Sciatic nerve (tissue), 2 donors: Measurements from ENCODE around the gene MTA3. TPM values are rescaled to one million over a fixed set of nuclear protein-coding genes. Genes with fewer than 3 reads are reported as not detected.
"Not testable (repeated sequence)": the region's sequence is repeated elsewhere in the genome, so short reads cannot be mapped to it uniquely, and the experiment has no call there.

Source experiments
- ATAC-seq: fragments of 200-7000 bp; cut with Tn5 transposase; one replicate; pipeline ENCODE4 v1.9.1; 2020; ENCODE audit warnings: mild to moderate bottlenecking, moderate library complexity
- DNase-seq: peaks from one replicate; pipeline ENCODE4 v3.0.0-alpha.2; 2020; ENCODE audit warnings: low spot score
- intact Hi-C: fragments of 100-400 bp; cut with DNase I; formaldehyde crosslinking; loops from one replicate; pipeline ENCODE4 v1.14.2; 2022
- total RNA-seq: library from RNA; stranded (reverse); fragmentation: NEBNext Ultra II Directional; extraction: Animal tissue kit (Norgen Biotek cat#: 25700); gene quantifications from one replicate; pipeline ENCODE4 v1.2.1, GENCODE V29; 2021
- donor health status: DM: no; HTN: no; CAD: no.
- donor health status: DM: no; HTN: no; CAD: no.

MTA3 gene
- total RNA-seq, 1 donor from 2014 or later: 59.6 TPM

DNA sequence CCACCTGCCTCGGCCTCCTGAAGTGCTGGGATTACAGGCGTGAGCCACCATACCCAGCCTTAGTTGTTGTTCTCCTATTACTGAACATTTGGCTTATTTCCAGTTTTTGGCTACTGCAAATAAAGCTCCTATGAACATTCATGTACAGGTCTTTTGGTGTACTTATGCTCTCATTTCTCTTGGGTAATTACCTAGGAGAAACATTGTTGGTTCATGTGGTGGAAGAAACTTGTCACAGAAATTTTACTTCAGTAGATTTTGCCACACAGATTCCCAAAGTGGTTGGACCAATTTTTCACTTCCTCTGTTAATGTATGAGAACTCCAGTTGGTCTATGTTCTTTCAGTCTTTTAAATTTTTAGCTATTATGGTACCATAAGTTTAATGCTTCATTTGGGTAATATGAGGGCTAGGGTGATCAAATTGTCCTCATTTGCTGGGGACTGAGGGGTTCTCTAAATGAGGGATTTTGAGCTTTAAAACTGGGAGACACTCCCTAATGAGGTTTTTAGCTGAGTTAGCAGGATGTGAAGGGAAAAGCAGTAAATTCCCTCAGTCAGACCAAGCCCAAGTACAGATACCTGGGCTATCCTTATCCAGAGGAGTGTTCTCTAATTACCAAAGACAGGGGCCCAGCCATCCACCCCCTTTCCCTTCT is 33.9 kb downstream of the MTA3 start:
- intact Hi-C loops: no loop called here
- ATAC-seq: no peak

DNA sequence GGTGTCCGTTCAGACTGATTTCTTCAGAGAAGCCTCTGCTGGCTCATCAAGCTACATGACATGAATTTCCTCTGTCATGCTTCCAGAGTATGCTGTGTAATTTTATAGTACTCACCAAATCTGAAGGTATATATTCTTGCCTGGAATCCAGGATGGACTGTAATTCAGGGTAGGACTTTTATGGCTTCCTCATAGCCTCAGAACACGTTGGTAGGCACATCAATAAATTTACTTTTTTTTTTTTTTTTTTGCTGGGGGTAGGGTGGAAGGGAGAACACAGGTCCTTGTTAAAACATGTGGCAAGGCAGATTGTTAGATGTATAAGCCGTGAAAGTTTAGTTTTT is 34.4 kb downstream of the MTA3 start:
- ATAC-seq (no peak), DNase-seq (no peak)
- intact Hi-C loops: no loop called here

More for the DNA sequence above, 33.9 kb downstream of the MTA3 start:
- DNase-seq: no peak

DNA sequence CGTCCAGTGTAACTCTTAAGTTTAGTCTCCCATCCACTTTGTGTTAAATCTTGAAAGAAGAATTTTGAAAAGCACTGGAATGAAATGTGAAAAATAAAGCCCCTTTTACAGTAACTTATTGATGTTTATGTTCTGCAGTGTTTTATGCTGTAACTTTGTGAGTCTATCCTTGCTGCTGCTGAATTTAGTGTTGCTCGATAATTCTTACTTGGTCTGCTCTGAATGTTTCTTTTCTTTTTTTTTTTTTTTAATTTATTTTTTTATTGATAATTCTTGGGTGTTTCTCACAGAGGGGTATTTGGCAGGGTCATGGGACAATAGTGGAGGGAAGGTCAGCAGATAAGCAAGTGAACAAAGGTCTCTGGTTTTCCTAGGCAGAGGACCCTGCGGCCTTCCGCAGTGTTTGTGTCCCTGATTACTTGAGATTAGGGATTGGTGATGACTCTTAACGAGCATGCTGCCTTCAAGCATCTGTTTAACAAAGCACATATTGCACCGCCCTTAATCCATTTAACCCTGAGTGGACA is 36.0 kb downstream of the MTA3 start:
- DNase-seq, ATAC-seq, intact Hi-C loops: not testable (repeated sequence)

DNA sequence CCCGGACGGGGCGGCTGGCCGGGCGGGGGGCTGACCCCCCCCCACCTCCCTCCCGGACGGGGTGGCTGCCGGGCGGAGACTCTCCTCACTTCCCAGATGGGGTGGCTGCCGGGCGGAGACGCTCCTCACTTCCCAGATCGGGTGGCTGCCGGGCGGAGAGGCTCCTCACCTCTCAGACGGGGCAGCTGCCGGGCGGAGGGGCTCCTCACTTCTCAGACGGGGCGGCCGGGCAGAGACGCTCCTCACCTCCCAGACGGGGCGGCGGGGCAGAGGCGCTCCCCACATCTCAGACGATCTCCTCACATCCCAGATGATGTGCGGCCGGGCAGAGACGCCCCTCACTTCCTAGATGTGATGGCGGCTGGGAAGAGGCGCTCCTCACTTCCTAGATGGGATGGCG is 37.7 kb downstream of the MTA3 start:
- intact Hi-C loops, ATAC-seq, DNase-seq: not testable (repeated sequence)

DNA sequence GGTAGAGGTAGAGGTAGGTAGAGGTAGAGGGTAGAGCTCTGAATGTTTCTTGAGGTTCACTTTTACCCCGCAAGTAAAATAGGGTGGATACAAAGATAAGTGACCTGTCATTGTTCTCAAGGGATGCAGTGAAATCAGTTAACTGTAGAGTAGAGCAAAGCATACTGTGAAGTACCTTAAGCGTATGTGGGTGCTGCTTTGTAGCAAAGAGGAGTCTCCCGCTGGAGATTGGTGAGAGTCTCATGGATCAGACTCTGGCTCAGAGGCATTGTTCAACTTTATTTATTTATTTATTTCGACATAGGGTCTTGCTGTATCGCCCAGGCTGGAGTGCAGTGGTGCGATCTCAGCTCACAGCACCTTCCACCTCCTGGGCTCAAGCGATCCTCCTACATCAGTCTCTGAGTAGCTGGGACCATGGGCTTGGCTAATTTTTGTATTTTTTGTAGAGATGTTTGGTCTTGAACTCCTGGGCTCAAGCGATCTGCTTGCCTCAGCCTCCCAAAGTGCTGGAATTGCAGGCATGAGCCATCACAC is 38.7 kb downstream of the MTA3 start:
- no peak for DNase-seq
- ATAC-seq: no peak
- intact Hi-C loops: no loop called here

DNA sequence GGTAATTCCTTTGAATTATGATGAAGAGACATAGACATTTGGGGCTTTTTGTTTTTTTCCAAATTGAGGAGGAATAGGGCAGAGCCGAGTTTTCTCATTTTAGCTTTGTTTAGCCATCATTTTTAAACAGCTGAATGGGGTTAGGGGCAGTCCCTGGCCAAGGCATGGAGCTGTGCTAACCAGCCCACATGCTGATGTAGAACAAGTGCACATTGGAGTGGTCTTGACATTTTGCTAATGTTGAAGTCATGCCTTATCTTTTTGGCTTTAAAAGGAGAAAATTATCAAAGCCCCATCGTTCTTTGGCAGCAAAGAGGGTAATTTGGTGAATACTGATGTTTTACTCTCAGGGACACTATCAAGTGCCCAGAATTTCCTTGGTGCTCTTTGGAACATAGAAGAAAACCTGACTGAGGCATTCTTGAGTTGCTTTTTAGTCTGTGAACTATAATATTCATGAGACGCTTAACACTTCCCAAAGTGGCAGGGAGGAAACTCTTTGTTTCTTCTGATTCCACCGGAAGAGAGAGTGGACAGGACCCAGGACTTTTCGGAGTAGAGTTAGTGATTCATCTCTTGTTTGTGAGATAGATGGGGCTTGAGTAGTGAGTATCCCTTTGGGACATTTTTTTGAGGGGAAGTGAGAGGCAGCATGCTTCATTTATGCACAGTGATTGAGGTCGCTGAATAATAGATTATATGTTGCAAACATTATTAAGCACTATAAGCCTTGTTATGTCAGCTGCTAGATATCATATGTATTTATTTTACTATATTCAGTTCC is 45.0 kb downstream of the MTA3 start:
- no peak for ATAC-seq
- intact Hi-C loops: no loop called here
- DNase-seq: no peak

DNA sequence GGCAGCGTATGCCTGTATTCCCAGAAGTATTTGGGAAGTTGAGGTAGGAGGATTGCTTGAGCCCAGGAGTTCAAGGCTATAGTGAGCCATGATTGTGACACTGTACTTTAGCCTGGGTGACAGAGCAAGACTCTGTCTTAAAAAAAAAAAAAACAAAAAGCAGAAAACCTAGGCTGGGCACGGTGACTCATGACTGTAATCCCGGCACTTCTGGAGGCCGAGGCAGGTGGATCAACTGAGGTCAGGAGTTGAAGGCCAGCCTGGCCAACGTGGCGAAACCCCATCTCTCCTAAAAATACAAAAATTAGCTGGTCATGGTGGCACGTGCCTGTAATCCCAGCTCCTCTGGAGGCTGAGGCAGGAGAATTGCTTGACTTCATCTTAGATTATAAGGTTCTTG is 46.4 kb downstream of the MTA3 start:
- no peak for DNase-seq
- intact Hi-C loops: no loop called here
- no peak for ATAC-seq

DNA sequence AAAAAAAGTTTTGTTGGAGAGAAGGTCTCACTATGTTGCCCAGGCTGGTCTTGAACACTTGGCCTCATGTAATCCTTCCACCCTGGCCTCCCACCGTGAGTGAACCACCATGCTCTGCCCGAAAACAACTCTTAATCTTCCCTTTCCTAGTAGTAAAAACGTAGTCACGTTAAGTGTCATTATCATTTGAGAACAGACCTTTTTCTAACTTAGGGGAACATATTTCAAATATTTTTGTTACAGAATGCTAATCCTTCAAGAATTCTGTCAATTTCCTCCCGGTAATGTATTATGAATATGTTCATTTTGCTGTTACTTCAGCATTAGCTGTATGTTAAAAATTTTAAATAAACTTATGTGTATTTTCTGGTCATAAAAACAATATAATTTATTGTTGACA is 49.7 kb downstream of the MTA3 start:
- intact Hi-C loops: no loop called here
- no peak for DNase-seq
- ATAC-seq: no peak

DNA sequence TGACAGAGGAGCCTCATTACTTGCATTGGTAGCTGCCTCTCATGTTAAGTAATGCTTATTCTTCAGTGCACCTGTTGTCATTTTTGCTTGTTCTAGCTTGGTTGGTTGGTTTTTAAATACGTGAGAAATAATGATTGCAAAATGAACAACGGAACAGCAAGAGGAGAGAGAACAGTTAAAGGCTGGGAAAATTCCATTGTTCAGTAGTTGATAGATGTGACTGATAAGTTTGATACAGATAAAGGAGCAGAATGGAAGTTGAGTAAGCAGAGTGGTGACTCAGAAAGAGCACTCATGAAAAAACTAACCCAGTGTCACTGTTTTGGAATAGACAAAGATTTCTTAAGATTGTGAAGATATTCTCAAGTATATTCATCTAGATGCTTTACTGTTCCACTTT is 50.5 kb downstream of the MTA3 start:
- intact Hi-C loops: no loop called here
- ATAC-seq (no peak), DNase-seq (no peak)

DNA sequence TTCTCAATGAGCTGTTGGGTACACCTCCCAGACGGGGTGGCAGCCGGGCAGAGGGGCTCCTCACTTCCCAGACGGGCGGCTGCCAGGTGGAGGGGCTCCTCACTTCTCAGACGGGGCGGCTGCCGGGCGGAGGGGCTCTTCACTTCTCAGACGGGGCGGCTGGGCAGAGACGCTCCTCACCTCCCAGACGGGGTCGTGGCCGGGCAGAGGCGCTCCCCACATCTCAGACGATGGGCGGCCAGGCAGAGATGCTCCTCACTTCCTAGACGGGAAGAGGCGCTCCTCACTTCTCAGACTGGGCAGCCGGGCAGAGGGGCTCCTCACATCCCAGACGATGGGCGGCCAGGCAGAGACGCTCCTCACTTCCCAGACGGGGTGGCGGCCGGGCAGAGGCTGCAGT is 53.2 kb downstream of the MTA3 start:
- intact Hi-C loops, ATAC-seq, DNase-seq: not testable (repeated sequence)

DNA sequence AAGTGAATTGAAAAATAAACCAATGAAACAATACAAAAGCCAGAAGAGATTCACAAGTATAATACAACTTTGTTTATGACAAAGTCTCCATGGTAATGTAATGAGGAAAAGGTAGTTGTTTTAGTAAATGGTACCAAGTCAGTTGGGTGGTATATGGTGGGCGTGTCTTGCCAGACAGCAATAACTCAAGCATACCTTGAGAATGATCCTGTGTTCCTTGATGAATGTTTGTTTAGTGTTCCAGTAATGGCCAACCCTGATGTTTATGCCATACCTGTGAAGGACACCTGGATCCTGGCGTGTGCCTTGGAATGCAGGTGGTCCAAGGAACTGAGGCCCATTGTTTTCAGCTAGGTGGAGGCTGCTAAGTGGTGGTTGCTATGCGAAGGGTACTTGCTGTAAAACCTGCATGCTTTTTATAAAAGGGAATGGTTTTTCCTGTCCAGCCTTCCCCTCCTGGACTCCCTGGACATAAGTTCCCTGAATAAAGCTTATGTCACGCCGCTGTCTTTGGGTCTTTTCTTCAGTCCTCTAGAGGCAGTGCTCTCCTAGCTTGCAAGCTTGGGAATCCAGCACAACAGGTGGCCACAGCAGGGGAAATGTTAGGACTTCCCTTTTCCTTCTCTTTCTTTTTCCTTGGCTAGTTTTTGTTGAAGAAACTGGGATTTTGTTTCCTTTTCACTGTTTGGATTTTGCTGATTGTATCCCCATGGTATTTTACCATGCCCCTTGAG is 54.7 kb downstream of the MTA3 start:
- intact Hi-C loops: no loop called here
- ATAC-seq: no peak
- DNase-seq: no peak

DNA sequence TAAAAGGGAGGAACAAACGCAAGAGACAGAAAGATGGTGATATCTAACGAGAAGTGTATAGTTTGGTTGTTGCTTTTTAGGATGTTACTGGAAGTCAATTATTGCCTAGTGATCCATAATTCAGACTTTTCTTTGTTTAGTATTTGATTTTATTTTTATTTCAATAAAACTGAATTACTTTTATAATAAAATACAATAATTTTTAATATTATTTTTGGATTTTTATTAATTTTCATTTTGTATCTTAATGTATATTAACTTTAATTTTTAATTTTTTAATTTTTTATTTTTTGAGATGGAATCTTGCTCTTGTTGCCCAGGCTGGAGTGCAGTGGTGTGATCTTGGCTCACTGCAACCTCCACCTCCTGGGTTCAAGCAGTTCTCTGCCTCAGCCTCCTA is 55.6 kb downstream of the MTA3 start:
- intact Hi-C loops: no loop called here
- no peak for ATAC-seq
- no peak for DNase-seq

DNA sequence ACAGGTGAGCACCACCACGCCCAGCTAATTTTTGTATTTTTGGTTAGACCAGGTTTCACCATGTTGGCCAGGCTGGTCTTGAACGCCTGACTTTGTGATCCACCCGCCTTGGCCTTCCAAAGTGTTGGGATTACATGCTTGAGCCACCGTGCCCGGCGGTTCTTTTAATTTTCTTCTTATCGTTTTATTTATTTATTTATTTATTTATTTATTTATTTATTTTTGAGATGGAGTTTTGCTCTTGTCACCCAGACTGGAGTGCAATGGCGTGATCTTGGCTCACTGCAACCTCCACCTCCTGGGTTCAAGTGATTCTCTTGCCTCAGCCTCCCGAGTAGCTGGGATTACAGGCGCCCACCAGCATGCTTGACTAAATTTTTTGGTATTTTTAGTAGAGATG is 59.6 kb downstream of the MTA3 start:
- intact Hi-C loops, DNase-seq, ATAC-seq: not testable (repeated sequence)

DNA sequence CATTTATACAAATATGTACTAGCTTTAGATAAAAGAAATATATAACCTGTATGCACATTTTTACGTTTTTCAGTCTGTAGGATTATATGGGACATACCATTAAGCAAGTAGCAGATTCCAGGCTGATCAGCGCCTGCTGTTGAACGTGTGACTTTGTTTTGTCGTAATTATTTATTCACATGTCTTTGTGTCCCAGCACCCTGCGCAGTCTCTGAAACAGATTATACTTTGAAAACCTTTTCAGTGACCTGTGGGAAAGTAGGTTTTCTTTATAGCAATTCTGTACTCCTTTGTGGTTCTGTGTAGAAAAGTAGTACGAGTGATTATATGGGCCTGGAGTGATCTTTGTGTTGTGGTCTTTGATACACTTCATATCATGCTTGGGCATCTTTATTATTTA is 68.5 kb downstream of the MTA3 start:
- DNase-seq (no peak), ATAC-seq (no peak)
- intact Hi-C loops: no loop called here

DNA sequence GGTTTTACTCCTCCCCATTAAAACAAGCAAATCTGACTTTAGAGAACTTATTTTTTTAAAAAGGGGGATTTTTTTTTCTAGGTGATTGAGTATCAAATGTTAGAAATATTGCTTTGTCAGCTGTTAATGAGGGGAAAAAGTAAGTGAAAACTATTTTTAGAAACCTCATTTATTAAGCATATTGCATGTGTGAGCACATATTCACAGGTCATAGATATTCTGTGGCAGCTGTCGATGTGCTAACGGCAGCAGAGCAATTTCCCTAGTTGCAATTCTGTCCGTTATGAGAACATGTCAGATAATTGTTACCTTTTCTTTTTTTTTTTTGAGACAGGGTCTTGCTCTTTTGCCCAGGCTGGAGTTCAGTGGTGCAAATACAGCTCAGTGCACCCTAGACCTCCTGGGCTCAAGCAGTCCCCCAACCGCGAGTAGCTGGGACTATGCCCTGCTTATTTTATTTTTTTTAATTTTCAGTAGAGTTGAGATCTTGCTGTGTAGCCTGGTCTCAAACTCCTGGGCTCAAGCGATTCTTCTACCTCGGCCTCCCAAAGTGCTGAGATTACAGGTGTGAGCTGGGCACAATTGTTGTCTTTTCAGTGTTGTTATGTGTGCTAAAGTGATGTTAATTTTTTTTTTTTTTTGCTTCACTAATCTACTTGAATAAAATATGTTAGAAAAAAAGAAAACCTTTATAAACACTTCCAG is 69.8 kb downstream of the MTA3 start:
- intact Hi-C loops: no loop called here
- ATAC-seq: no peak

DNA sequence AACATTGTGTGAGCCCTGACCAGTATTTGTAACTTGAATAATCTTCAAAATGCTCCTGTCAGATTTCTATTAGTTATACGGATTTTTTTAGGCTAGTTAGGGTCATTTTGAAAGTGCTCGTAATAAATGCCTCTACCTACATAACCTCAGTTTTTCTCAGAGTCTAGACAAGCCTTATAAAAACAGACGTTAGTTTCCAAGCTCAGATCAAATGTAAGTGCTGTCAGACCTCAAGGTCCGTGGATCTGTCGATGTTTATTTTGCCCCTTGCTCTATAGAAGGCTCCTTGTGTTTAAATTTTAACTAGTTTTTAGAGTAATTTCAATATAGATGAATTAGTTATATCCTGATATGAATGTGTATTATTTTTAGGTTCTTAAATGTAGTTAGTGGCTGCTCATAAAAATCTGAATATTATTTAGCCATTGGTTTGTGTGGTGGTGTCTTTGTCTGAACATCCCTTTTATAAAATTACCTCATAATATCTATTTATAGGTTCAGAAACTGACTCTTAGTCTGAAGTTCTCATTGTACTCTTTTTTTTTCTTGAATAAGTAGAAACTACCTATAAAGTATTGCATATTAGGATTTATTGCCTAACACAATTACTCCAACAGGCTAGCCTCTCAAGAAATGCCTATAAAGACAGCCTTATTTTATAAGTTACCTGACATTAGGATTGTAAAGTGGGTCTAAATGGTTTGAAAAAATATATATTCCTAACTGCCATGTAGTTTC is 71.1 kb downstream of the MTA3 start:
- intact Hi-C loops: no loop called here
- ATAC-seq: no peak
- no peak for DNase-seq

More for the DNA sequence above, 69.8 kb downstream of the MTA3 start:
- DNase-seq: no peak

DNA sequence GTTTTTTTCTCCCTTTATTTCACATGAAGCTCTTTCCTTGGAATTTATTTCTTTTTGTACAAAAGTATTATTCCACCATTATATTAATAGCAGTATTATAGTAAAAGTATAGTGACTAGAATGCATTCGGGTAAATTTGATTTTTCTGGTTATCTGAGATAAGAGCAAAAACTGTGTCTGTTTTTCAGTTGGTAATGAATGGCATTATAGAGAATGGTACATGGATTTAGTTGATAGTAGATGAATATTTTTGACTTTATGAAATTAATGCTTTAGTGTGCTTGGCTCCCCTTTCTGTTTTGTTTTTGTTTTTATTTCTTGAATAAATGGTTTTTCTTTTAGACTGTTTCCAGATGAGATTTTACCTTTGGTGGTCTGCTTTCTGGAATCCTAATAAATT is 71.8 kb downstream of the MTA3 start:
- DNase-seq: no peak
- intact Hi-C loops: no loop called here
- no peak for ATAC-seq

DNA sequence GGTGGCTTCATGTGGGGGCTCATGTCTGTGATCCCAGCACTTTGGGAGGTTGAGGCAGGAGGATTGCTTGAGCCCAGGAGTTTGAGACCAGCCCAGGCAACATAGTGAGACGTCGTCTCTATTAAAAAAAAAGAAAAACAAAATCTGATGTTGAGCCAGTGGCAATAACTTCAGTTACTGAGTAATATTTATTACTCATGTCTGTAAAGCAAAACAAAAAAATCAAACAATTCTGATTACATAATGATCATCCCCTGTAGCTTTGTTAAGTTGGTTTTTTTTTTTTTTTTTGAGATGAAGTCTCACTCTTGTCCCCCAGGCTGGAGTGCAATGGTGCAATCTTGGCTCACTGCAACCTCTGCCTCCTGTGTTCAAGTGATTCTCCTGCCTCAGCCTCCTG is 73.9 kb downstream of the MTA3 start:
- ATAC-seq, intact Hi-C loops, DNase-seq: not testable (repeated sequence)
